ENCODE measurements around the gene ENOPH1.
"Not testable (repeated sequence)": the region's sequence is repeated elsewhere in the genome, so short reads cannot be mapped to it uniquely, and the experiment has no call there.

DNA sequence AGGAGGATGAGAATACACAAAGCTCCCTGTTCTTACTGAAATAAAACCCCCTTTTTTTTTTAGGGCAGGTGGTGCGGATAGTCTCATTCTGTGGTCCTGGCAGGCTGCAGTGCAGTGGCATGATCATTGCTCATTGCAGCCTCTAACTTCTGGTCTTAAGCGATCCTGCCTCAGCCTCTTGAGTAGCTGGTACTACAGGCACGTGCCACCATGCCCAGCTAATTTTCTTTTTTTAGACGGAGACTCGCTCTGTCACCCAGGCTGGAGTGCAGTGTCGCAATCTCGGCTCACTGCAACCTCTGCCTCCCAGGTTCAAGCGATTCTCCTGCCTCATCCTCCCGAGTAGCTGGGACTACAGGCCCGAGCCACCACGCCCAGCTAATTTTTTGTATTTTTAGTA lies 15.3 kb upstream of the ENOPH1 start:
- TF ChIP-seq POLR2A (IDR thresholded peaks at IDR 0.05; ENCODE audit: low read length); GATA1 (IDR thresholded peaks at IDR 0.05; ENCODE audit: low read depth, low read length): not testable (repeated sequence)
